Gastrocnemius medialis (tissue), 4 donors: ENCODE results near the gene F13A1. TPM values are rescaled to one million over a fixed set of nuclear protein-coding genes. Genes with fewer than 3 reads are reported as not detected.

ENCODE experiments used
- ATAC-seq, 2 donors: fragments of 150-250 bp; one replicate each; pipeline ENCODE4 v1.9.1; 2016
- DNase-seq, 2 donors: peaks; one replicate each; pipeline ENCODE4 v3.0.0-alpha.2; 2019
- H3K27ac ChIP-seq, 4 donors: fragments of 200-600 bp; sonication (generic); 1 replicate in 1 of 4; 2 replicates in 3 of 4; pipeline ENCODE4 v1.5.1; 2016 to 2018; ENCODE audit warnings: mild to moderate bottlenecking in 2 of 4, moderate library complexity in 1 of 4
- H3K27me3 ChIP-seq, 3 donors: fragments of 200-600 bp; sonication (generic) in 2 of 3; 1 replicate in 1 of 3; 2 replicates in 2 of 3; pipeline versions ENCODE4 v1.5.1 to v1.6.0; 2016 to 2019; ENCODE audit warnings: mild to moderate bottlenecking in 1 of 3, moderate library complexity in 1 of 3
- H3K36me3 ChIP-seq, 2 donors: fragments of 200-600 bp; sonication (generic) in 1 of 2; one replicate each; pipeline ENCODE4 v1.5.1; 2017 to 2018
- H3K4me1 ChIP-seq, 2 donors: fragments of 200-600 bp; sonication (generic) in 1 of 2; one replicate each; pipeline ENCODE4 v1.5.1; 2016 to 2017; ENCODE audit warnings: mild to moderate bottlenecking in 2 of 2
- H3K4me3 ChIP-seq, 4 donors: fragments of 200-600 bp; sonication (generic) in 3 of 4; 1 replicate in 1 of 4; 2 replicates in 3 of 4; pipeline ENCODE4 v1.5.1; 2016 to 2019; ENCODE audit warnings: mild to moderate bottlenecking in 2 of 4
- H3K9me3 ChIP-seq, 3 donors: fragments of 200-600 bp; sonication (generic) in 2 of 3; 1 replicate in 1 of 3; 2 replicates in 2 of 3; pipeline ENCODE4 v1.5.1; 2016 to 2019
- POLR2A ChIP-seq, 2 donors: fragments of 450-650 bp; IDR thresholded peaks; one replicate each; pipeline ENCODE4 v1.6.1; 2017; ENCODE audit warnings: antibody characterized with exemption in 2 of 2, mild to moderate bottlenecking in 2 of 2, moderate library complexity in 2 of 2
- in situ Hi-C, 4 donors: fragments of 200-750 bp; cut with MboI; loops; one replicate each; pipeline versions ENCODE4 v1.15.0 to v1.8.0; 2017; ENCODE audit warnings: low sequenced_read_pairs in 4 of 4
- intact Hi-C: fragments of 100-400 bp; cut with DNase I; formaldehyde crosslinking; loops from one replicate; pipeline ENCODE4 v1.15.1; 2023; ENCODE audit warnings: low total_unique reads
- total RNA-seq, 4 donors: library from RNA; depleted of rRNA; stranded (reverse); fragments of >200 nt; gene quantifications; one replicate each; pipeline versions ENCODE4 v1.1.0 to v1.2.3, GENCODE V29; 2016
- TF ChIP-seq, protein P1 (sequence below), 5 experiments: fragments of 450-650 bp in 3 of 5; fragments of 200-600 bp in 2 of 5; sonication (generic) in 2 of 5; IDR thresholded peaks in 4 of 5; conservative IDR thresholded peaks in 1 of 5; 1 replicate in 4 of 5; 2 replicates in 1 of 5; pipeline ENCODE4 v1.5.1; 2016 to 2019; ENCODE audit warnings: antibody characterized with exemption in 5 of 5, mild to moderate bottlenecking in 3 of 5, moderate library complexity in 3 of 5

The F13A1 gene
- total RNA-seq, 4 donors from 2014 or later: 19.9 to 61.1 (median 33.9) TPM

DNA sequence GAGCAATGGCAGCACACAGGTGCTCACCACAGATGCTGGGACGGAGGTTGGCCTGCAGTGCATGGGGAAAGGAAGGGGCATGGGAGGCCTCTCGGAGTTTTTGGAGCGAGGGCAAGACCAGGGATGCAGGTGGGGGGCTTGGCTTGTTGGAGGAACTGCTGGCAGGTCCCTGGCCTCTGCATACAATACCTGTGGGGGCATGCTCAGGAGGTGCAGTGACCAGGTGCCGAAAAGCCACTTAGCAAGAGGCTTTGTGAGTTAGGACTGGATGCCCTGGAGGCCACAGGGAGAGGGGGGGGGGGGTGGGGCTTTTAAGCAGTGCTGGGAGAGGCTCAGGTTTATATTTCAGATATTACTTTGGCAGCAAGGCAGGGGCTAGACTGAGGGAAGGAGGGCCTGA is 142.7 kb downstream of the F13A1 start:
- in situ Hi-C loops: no loop called here
- ATAC-seq (no peak), DNase-seq (no peak)
- no peak overlapping the region for H3K27ac ChIP-seq
- H3K9me3 ChIP-seq: no peaks in the 10 kb centered on the region
- no peaks in the 10 kb centered on the region for H3K27me3 ChIP-seq
- no peaks in the 10 kb centered on the region for H3K36me3 ChIP-seq
- H3K4me1 ChIP-seq: no peaks in the 10 kb centered on the region
- intact Hi-C loops: no loop called here
- TF ChIP-seq, protein P1, sequence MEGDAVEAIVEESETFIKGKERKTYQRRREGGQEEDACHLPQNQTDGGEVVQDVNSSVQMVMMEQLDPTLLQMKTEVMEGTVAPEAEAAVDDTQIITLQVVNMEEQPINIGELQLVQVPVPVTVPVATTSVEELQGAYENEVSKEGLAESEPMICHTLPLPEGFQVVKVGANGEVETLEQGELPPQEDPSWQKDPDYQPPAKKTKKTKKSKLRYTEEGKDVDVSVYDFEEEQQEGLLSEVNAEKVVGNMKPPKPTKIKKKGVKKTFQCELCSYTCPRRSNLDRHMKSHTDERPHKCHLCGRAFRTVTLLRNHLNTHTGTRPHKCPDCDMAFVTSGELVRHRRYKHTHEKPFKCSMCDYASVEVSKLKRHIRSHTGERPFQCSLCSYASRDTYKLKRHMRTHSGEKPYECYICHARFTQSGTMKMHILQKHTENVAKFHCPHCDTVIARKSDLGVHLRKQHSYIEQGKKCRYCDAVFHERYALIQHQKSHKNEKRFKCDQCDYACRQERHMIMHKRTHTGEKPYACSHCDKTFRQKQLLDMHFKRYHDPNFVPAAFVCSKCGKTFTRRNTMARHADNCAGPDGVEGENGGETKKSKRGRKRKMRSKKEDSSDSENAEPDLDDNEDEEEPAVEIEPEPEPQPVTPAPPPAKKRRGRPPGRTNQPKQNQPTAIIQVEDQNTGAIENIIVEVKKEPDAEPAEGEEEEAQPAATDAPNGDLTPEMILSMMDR (IDR thresholded peaks at IDR 0.05 in 4 of 5, conservative IDR thresholded peaks at IDR 0.05 in 1 of 5): no peak
- no peak for TF ChIP-seq POLR2A (IDR thresholded peaks at IDR 0.05)
- H3K4me3 ChIP-seq: no peak overlapping the region

DNA sequence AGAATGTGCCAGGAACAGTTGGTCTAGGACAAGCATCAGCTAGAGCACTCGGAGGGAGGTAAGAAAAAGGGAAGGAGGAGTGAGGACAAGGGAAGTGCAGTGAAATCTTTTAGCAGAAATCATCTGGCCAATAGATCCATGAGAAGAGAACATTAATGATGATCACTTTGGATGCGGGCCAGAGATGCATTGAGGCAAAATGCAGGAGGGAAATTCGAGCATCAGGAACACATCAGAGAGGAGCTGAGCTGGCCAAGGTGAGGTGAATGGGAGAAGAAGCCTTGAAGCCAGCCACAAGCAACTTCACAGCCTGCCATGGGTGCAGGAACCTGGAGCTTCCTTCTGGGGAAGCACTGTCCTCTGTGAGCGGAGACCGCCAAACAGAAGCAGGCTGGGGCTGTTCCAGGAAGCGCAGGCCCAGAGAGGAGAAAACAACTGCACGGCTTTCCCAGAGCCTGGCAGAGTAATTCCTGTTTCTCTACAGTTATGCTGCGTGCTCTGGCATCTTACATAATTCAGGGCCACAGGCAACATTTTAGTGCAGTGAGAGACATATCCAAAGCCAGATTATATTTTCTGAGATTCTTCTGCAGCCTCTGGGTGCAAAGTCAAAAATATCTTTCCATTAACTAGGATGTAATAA is 143.8 kb downstream of the F13A1 start:
- TF ChIP-seq, protein P1 (IDR thresholded peaks at IDR 0.05 in 4 of 5, conservative IDR thresholded peaks at IDR 0.05 in 1 of 5): no peak
- TF ChIP-seq POLR2A (IDR thresholded peaks at IDR 0.05): no peak
- Histone ChIP-seq H3K4me1 (no peaks in the 10 kb centered on the region), H3K36me3 (no peaks in the 10 kb centered on the region), H3K27ac (no peak overlapping the region), H3K9me3 (no peaks in the 10 kb centered on the region), H3K27me3 (no peaks in the 10 kb centered on the region), H3K4me3 (no peak overlapping the region)
- in situ Hi-C loops: no loop called here
- DNase-seq (no peak), ATAC-seq (no peak)
- intact Hi-C loops: no loop called here

DNA sequence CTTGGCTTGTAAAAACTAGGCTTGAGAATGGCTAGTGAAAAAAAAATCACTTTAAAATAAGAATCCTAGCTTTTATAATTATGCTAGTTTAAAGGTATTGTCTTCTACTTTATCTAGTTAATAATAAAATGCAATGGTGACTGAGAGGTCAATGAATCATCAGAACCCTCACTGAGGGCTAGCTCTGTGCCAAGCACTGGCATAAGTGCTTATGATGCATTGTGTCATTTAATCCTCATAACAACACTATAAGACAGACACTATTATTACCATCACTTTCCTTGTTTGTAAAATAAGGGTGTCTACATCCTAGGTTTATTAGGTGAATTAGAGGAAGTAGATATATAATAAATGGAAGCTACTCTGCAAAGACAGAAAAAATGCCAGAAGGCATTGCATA is 144.3 kb downstream of the F13A1 start:
- Histone ChIP-seq H3K27ac (no peak overlapping the region), H3K36me3 (no peaks in the 10 kb centered on the region), H3K27me3 (no peaks in the 10 kb centered on the region), H3K4me1 (no peaks in the 10 kb centered on the region), H3K9me3 (no peaks in the 10 kb centered on the region), H3K4me3 (no peak overlapping the region)
- in situ Hi-C loops (no loop called here), intact Hi-C loops (no loop called here)
- no peak for TF ChIP-seq POLR2A (IDR thresholded peaks at IDR 0.05)
- TF ChIP-seq, protein P1 (IDR thresholded peaks at IDR 0.05 in 4 of 5, conservative IDR thresholded peaks at IDR 0.05 in 1 of 5): no peak
- ATAC-seq (no peak), DNase-seq (no peak)

DNA sequence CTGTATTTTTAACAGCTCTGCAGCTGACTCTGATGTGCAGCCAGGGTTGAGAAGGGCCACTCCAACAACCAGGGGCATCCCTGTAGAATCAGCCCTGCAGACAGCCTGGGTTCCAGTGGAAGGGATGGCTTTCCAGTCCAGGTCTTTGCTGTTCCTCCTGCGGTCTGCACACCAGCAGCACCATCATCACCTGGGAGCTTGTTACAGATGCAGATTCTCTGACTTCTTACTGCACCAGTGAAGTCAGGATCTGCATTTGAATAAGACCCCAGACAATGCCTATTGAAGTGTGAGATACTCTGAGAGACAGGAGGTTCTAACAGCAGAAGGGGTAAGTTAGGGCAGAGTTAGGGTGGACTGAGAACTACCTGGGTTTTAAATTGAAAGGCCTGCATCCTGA is 151.3 kb downstream of the F13A1 start:
- no peaks in the 10 kb centered on the region for H3K36me3 ChIP-seq
- DNase-seq: no peak
- no peaks in the 10 kb centered on the region for H3K4me1 ChIP-seq
- no peak for ATAC-seq
- in situ Hi-C loops (no loop called here), intact Hi-C loops (no loop called here)
- TF ChIP-seq POLR2A (IDR thresholded peaks at IDR 0.05): no peak
- no peak overlapping the region for H3K4me3 ChIP-seq
- no peaks in the 10 kb centered on the region for H3K9me3 ChIP-seq
- no peak overlapping the region for H3K27ac ChIP-seq
- no peaks in the 10 kb centered on the region for H3K27me3 ChIP-seq

DNA sequence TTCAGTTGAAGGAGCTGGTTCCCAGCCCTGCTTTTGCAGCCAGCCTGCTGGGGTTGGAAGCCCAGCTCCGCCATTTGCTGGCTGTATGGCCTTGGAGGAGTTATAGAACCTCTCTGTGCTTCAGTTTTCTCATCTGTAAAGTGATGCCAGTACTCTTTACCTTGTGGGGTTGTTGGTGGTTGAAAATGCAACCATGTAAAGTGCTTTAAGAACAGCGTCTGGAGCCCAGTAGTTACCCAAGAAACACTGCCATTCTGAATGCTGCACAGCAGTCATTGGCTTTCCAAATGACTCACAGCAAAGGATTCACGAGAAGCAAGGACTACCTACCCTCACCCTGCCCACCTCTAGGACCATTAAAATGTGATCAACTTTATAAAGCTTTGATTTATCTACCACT is 154.4 kb downstream of the F13A1 start:
- no peaks in the 10 kb centered on the region for H3K27me3 ChIP-seq
- H3K9me3 ChIP-seq: no peaks in the 10 kb centered on the region
- H3K4me3 ChIP-seq: no peak overlapping the region
- TF ChIP-seq, protein P1 (IDR thresholded peaks at IDR 0.05 in 4 of 5, conservative IDR thresholded peaks at IDR 0.05 in 1 of 5): no peak
- TF ChIP-seq POLR2A (IDR thresholded peaks at IDR 0.05): no peak
- in situ Hi-C loops (no loop called here), intact Hi-C loops (no loop called here)
- ATAC-seq: no peak
- no peak for DNase-seq
- no peak overlapping the region for H3K27ac ChIP-seq
- H3K36me3 ChIP-seq: no peaks in the 10 kb centered on the region
- no peaks in the 10 kb centered on the region for H3K4me1 ChIP-seq
